Measurements from ENCODE around the gene TRAPPC4.

TRAPPC4 gene

GRCh38 chr11:119024430-119025098 is 6.0 kb downstream of the TRAPPC4 start:
- no peak overlapping the region for H3K4me3 ChIP-seq (ENCODE audit: low read depth, low read length)
- no peak for DNase-seq (ENCODE audit: low read depth)
- TF ChIP-seq CTCF (IDR thresholded peaks at IDR 0.05; ENCODE audit: control insufficient read depth, extremely low read depth, insufficient read depth): no peak

GRCh38 chr11:119025099-119025473 is 6.5 kb downstream of the TRAPPC4 start:
- H3K4me3 ChIP-seq (ENCODE audit: low read depth, low read length): no peak overlapping the region
- DNase-seq (ENCODE audit: low read depth): no peak
- TF ChIP-seq CTCF (IDR thresholded peaks at IDR 0.05; ENCODE audit: control insufficient read depth, extremely low read depth, insufficient read depth): no peak

- no peak for DNase-seq (ENCODE audit: low read depth)
- no peak overlapping the region for H3K4me3 ChIP-seq (ENCODE audit: low read depth, low read length)
- TF ChIP-seq CTCF (IDR thresholded peaks at IDR 0.05; ENCODE audit: control insufficient read depth, extremely low read depth, insufficient read depth): no peak
Observed at GRCh38 chr11:119025541-119025940, 7.0 kb downstream of the TRAPPC4 start.

- H3K4me3 ChIP-seq (ENCODE audit: low read depth, low read length): no peak overlapping the region
- TF ChIP-seq CTCF (IDR thresholded peaks at IDR 0.05; ENCODE audit: control insufficient read depth, extremely low read depth, insufficient read depth): no peak
- DNase-seq (ENCODE audit: low read depth): no peak
Observed at GRCh38 chr11:119025978-119026766, 7.6 kb downstream of the TRAPPC4 start.

GRCh38 chr11:119026970-119027369 is 8.4 kb downstream of the TRAPPC4 start:
- DNase-seq (ENCODE audit: low read depth): no peak
- H3K4me3 ChIP-seq (ENCODE audit: low read depth, low read length): no peak overlapping the region
- TF ChIP-seq CTCF (IDR thresholded peaks at IDR 0.05; ENCODE audit: control insufficient read depth, extremely low read depth, insufficient read depth): no peak

GRCh38 chr11:119027561-119028345 is 9.2 kb downstream of the TRAPPC4 start:
- DNase-seq (ENCODE audit: low read depth): no peak
- TF ChIP-seq CTCF (IDR thresholded peaks at IDR 0.05; ENCODE audit: control insufficient read depth, extremely low read depth, insufficient read depth): no peak
- no peak overlapping the region for H3K4me3 ChIP-seq (ENCODE audit: low read depth, low read length)

Data from LNCaP clone FGC (cell line).